PC-3 (cell line): Measurements from ENCODE around the gene NCF4. TPM values are rescaled to one million over a fixed set of nuclear protein-coding genes. Genes with fewer than 3 reads are reported as not detected.

ENCODE experiments used
- ATAC-seq: fragments of 200-7000 bp; cut with Tn5 transposase; 2 replicates; pipeline ENCODE4 v1.9.1; 2020; ENCODE audit warnings: mild to moderate bottlenecking, moderate library complexity
- BruUV-seq: library from RNA; stranded (reverse); fragments of 400-500 nt; replicated peaks from 2 replicates; lab custom pipeline; 2021; lab: Mats Ljungman, UMichigan
- CTCF ChIA-PET: fragments of 300-600 bp; sonication (Branson Sonifier 250); formaldehyde crosslinking; loops from one replicate; lab custom pipeline; 2022; ENCODE audit warnings: antibody characterized with exemption; lab: Charles Lee
- POLR2A ChIA-PET: fragments of 300-600 bp; sonication (Branson Sonifier 250); formaldehyde crosslinking; loops from one replicate; lab custom pipeline; 2022; ENCODE audit warnings: antibody characterized with exemption; ENCODE audit not compliant: unreplicated experiment; lab: Charles Lee
- DNase-seq: peaks from one replicate; pipeline ENCODE4 v3.0.0-alpha.2; 2015
- H2AFZ ChIP-seq: fragments of 300-600 bp; sonication (generic); 2 replicates; pipeline ENCODE4 v1.6.0; 2016; ENCODE audit warnings: antibody characterized with exemption, low read length
- H3F3A ChIP-seq: fragments of 300-600 bp; sonication (generic); one replicate; pipeline ENCODE4 v1.6.0; 2017; ENCODE audit warnings: antibody characterized with exemption, low read length, control low read depth, mild to moderate bottlenecking; ENCODE audit not compliant: unreplicated experiment
- H3K27ac ChIP-seq: fragments of 300-600 bp; sonication (generic); 2 replicates; pipeline ENCODE4 v1.5.1; 2016; ENCODE audit warnings: mild to moderate bottlenecking, low read length
- H3K27me3 ChIP-seq: fragments of 300-600 bp; sonication (generic); 2 replicates; pipeline ENCODE4 v1.6.1; 2016; ENCODE audit warnings: low read length, mixed read lengths
- H3K36me3 ChIP-seq: fragments of 300-600 bp; sonication (generic); 2 replicates; pipeline ENCODE4 v1.6.1; 2016; ENCODE audit warnings: low read depth, mixed run types, low read length, mixed read lengths
- H3K4me1 ChIP-seq: fragments of 300-600 bp; sonication (generic); 2 replicates; pipeline ENCODE4 v1.5.1; 2016; ENCODE audit warnings: low read length; ENCODE audit not compliant: insufficient read depth
- H3K4me2 ChIP-seq: fragments of 300-600 bp; sonication (generic); 2 replicates; pipeline ENCODE4 v1.6.0; 2016; ENCODE audit warnings: low read length
- H3K4me3 ChIP-seq: fragments of 300-600 bp; sonication (generic); 2 replicates; pipeline ENCODE4 v1.5.1; 2016; ENCODE audit warnings: mild to moderate bottlenecking, low read length, mixed read lengths
- H3K79me2 ChIP-seq: fragments of 300-600 bp; sonication (generic); 2 replicates; pipeline ENCODE4 v1.6.1; 2017; ENCODE audit warnings: low read length, mixed read lengths
- H3K9ac ChIP-seq: fragments of 300-600 bp; sonication (generic); 2 replicates; pipeline ENCODE4 v1.6.0; 2016; ENCODE audit warnings: mild to moderate bottlenecking, low read length
- H3K9me2 ChIP-seq: fragments of 300-600 bp; sonication (generic); replicated peaks from 2 replicates; pipeline ENCODE4 v1.6.1; 2016; ENCODE audit warnings: mixed run types, low read length, mixed read lengths
- H3K9me3 ChIP-seq: fragments of 300-600 bp; sonication (generic); 2 replicates; pipeline ENCODE4 v1.6.1; 2016; ENCODE audit warnings: low read length, mixed read lengths
- H4K20me1 ChIP-seq: fragments of 300-600 bp; sonication (generic); 2 replicates; pipeline ENCODE4 v1.6.1; 2016; ENCODE audit warnings: low read length, mixed read lengths
- CTCF ChIP-seq: fragments of 300-600 bp; sonication (generic); conservative IDR thresholded peaks from 2 replicates; pipeline ENCODE4 v1.5.1; 2017; ENCODE audit warnings: antibody characterized with exemption, low read depth, mild to moderate bottlenecking, low read length
- EZH2 ChIP-seq: fragments of 300-600 bp; sonication (generic); IDR thresholded peaks from one replicate; pipeline ENCODE4 v1.6.1; 2017; ENCODE audit warnings: antibody characterized with exemption, mild to moderate bottlenecking, low read length; ENCODE audit not compliant: unreplicated experiment
- EZH2phosphoT487 ChIP-seq: fragments of 300-600 bp; sonication (generic); IDR thresholded peaks from 2 replicates; pipeline ENCODE4 v1.6.1; 2018; ENCODE audit warnings: mild to moderate bottlenecking, antibody characterized with exemption, low read length, borderline replicate concordance
- intact Hi-C: fragments of 100-400 bp; cut with micrococcal nuclease; formaldehyde crosslinking; loops from 2 replicates; pipeline ENCODE4 v1.9.0; 2023
- total RNA-seq: library from RNA; depleted of rRNA; stranded (reverse); fragments of >200 nt; gene quantifications from 2 replicates; pipeline ENCODE4 v1.2.3, GENCODE V29; 2014

The NCF4 gene
- total RNA-seq, 1 experiment from 2014 or later, result 0.47 TPM

- no TSS peak for BruUV-seq
- Histone ChIP-seq H3K27me3 (0 out of 2 replicates have a peak, but pooled peaks cover 6% of the 10 kb centered on the region), H3K27ac (no peak overlapping the region), H3K9me3 (no peaks in the 10 kb centered on the region), H3K79me2 (no peaks in the 10 kb centered on the region), H3K4me2 (no peak overlapping the region), H3F3A (no peaks in the 10 kb centered on the region), H3K4me3 (no peak overlapping the region), H3K36me3 (no peaks in the 10 kb centered on the region; the same call in 1 of the 2 replicates), H3K9ac (no peak overlapping the region), H3K4me1 (no peaks in the 10 kb centered on the region), H2AFZ (no peak overlapping the region), H4K20me1 (no peaks in the 10 kb centered on the region), H3K9me2 (no peaks in the 10 kb centered on the region)
- ChIA-PET CTCF (interaction anchor here (0.7 kb wide), 1 partner anchor 313 kb away, joined by 3 read pairs; no protein-coding TSS in a partner anchor), POLR2A (interaction anchor here (0.7 kb wide), 1 partner anchor 80 kb away, joined by 3 read pairs; no protein-coding TSS in a partner anchor)
- no peak for ATAC-seq
- no peak for DNase-seq
- TF ChIP-seq EZH2 (no peak), CTCF (no peak), EZH2phosphoT487 (no peak)
- intact Hi-C loops, result no loop called here
Measured at GRCh38 chr22:36860438-36860820, 377 bp upstream of the NCF4 start.

GRCh38 chr22:36862251-36863242 is 1.7 kb downstream of the NCF4 start:
- H2AFZ ChIP-seq, result no peak overlapping the region
- ATAC-seq, result no peak
- H3K36me3 ChIP-seq, result no peaks in the 10 kb centered on the region
- H3F3A ChIP-seq, result no peaks in the 10 kb centered on the region
- no peaks in the 10 kb centered on the region for H3K9me2 ChIP-seq
- H3K27me3 ChIP-seq, result no peaks in the 10 kb centered on the region
- H3K27ac ChIP-seq, result no peak overlapping the region
- TF ChIP-seq EZH2phosphoT487, result no peak
- TF ChIP-seq EZH2, result no peak
- no peak for TF ChIP-seq CTCF
- H3K79me2 ChIP-seq, result no peaks in the 10 kb centered on the region
- intact Hi-C loops, result no loop called here
- BruUV-seq, result no TSS peak
- H3K4me3 ChIP-seq, result no peak overlapping the region
- DNase-seq, result no peak
- CTCF ChIA-PET, result no interaction called here
- H3K4me1 ChIP-seq, result no peaks in the 10 kb centered on the region
- no peaks in the 10 kb centered on the region for H3K9me3 ChIP-seq
- POLR2A ChIA-PET, result no interaction called here
- H3K9ac ChIP-seq, result no peak overlapping the region
- H4K20me1 ChIP-seq, result no peaks in the 10 kb centered on the region
- no peak overlapping the region for H3K4me2 ChIP-seq

DNA sequence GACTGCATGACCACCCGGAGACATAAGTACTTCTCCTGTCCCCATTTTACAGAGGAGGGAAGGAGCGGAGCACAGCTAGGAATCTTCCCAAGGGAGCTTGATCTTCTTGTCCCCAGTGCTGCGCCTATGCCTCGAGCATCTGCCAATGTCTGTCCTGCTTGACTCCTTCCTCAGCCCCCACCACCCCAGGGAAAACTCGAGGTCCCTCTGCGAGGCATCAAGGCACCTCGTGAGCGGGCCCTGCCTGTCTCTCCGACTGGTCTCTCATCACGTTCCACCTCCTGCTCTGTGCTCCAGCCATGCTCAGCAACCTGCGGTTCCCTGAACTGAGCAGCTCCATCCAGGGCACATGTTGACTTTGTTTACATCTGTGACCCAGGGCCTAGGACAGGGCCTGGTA is 2.5 kb downstream of the NCF4 start:
- ChIA-PET CTCF (no interaction called here), POLR2A (no interaction called here)
- intact Hi-C loops, result no loop called here
- Histone ChIP-seq H3K27me3 (no peaks in the 10 kb centered on the region), H2AFZ (no peak overlapping the region), H3K9ac (no peak overlapping the region), H3K79me2 (no peaks in the 10 kb centered on the region), H3K36me3 (no peaks in the 10 kb centered on the region), H3K9me2 (no peaks in the 10 kb centered on the region), H3K4me3 (no peak overlapping the region), H3F3A (no peaks in the 10 kb centered on the region), H3K27ac (no peak overlapping the region), H3K4me2 (no peak overlapping the region), H4K20me1 (no peaks in the 10 kb centered on the region), H3K4me1 (no peaks in the 10 kb centered on the region), H3K9me3 (no peaks in the 10 kb centered on the region)
- no TSS peak for BruUV-seq
- DNase-seq, result no peak
- no peak for TF ChIP-seq EZH2
- no peak for TF ChIP-seq EZH2phosphoT487
- TF ChIP-seq CTCF, result no peak
- no peak for ATAC-seq
